RPMI8226 (cell line): ENCODE measurements around the gene HTD2.
A peak's percentile ranks its signal among the peaks of the same experiment; 100 is the strongest.
"Not testable (repeated sequence)": the region's sequence is repeated elsewhere in the genome, so short reads cannot be mapped to it uniquely, and the experiment has no call there.

ENCODE experiments used
- DNase-seq: peaks from one replicate; pipeline ENCODE4 v3.0.0-alpha.2; 2015

HTD2 gene

GRCh38 chr3:58305882-58306711 is at the start of gene HTD2, which contains the start of gene RPP14:
TSS of gene HTD2 (plus strand) at chr3:58306520. CDS start at chr3:58317614, 11,094 bp downstream.
TSS of gene RPP14 (plus strand) at chr3:58306245. CDS start at chr3:58310330, 4,085 bp downstream.
- peak; percentile 99 for DNase-seq

- DNase-seq, result no peak
Measured at GRCh38 chr3:58258392-58259055, 47.8 kb upstream of the HTD2 start.

GRCh38 chr3:58260261-58260731 is 46.0 kb upstream of the HTD2 start:
- DNase-seq, result no peak

GRCh38 chr3:58260733-58261132 is 45.6 kb upstream of the HTD2 start:
- no peak for DNase-seq

GRCh38 chr3:58261954-58262666 is 44.2 kb upstream of the HTD2 start:
- DNase-seq, result no peak

- DNase-seq, result no peak
Measured at GRCh38 chr3:58266577-58266976, 39.7 kb upstream of the HTD2 start.

- DNase-seq, result not testable (repeated sequence)
Measured at GRCh38 chr3:58267543-58267942, 38.8 kb upstream of the HTD2 start.

- no peak for DNase-seq
Measured at GRCh38 chr3:58269356-58269755, 37.0 kb upstream of the HTD2 start.

GRCh38 chr3:58270485-58270884 is 35.8 kb upstream of the HTD2 start:
- DNase-seq, result no peak

- no peak for DNase-seq
Measured at GRCh38 chr3:58271901-58272501, 34.3 kb upstream of the HTD2 start.

- no peak for DNase-seq
Measured at GRCh38 chr3:58272891-58273290, 33.4 kb upstream of the HTD2 start.

- DNase-seq, result not testable (repeated sequence)
Measured at GRCh38 chr3:58273362-58273761, 33.0 kb upstream of the HTD2 start.

GRCh38 chr3:58274027-58274614 is 32.2 kb upstream of the HTD2 start:
- no peak for DNase-seq

- no peak for DNase-seq
Measured at GRCh38 chr3:58281069-58281468, 25.3 kb upstream of the HTD2 start.

- no peak for DNase-seq
Measured at GRCh38 chr3:58285334-58285733, 21.0 kb upstream of the HTD2 start.

- no peak for DNase-seq
Measured at GRCh38 chr3:58287354-58287753, 19.0 kb upstream of the HTD2 start.

- DNase-seq, result peak; percentile 73
Measured at GRCh38 chr3:58288011-58288728, 18.1 kb upstream of the HTD2 start.

- DNase-seq, result not testable (repeated sequence)
Measured at GRCh38 chr3:58288964-58289613, 17.2 kb upstream of the HTD2 start.

- DNase-seq, result not testable (repeated sequence)
Measured at GRCh38 chr3:58290446-58290845, 15.9 kb upstream of the HTD2 start.

GRCh38 chr3:58291671-58292338 is 14.5 kb upstream of the HTD2 start:
- no peak for DNase-seq

GRCh38 chr3:58292866-58293265 is 13.5 kb upstream of the HTD2 start:
- DNase-seq, result no peak
